NCI-H146 treated with DMSO at 0.1 percent for 48 hours (cell line): ENCODE results near the gene CD164L2.
"Not testable (repeated sequence)": the region's sequence is repeated elsewhere in the genome, so short reads cannot be mapped to it uniquely, and the experiment has no call there.

Source experiments
- DNase-seq: peaks from one replicate; lab custom pipeline; 2025; ENCODE audit not compliant: unreplicated experiment; lab: John Stamatoyannopoulos, UW

Gene CD164L2

DNA sequence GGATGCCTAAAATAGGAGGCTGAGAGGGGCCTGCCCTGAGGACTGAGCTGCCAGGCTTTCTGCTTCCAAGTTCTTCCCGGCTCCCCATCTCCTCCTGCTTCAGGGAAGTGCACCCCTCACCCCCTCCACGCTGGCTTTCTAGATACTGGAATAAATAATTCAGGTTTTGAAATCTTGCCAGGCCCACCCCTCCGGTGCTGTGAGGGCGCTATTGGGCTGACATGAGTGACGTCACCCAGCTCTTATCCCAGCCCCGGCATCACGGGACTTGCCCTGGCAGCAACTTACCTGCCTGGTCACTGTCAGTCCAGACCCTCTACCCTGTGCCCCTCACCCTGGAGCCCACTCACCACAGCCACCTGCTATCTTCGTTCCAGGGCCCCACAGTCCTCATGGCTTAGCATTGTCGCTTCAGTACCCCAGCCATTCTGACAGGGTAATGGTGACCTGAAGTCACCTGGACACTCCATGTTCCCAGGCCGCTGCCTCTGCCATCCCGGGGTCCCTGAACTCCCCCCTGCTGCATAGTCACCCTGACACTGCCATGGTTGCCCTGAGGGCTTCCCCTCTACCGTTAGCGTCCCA lies 8.5 kb upstream of the CD164L2 start:
- DNase-seq: no peak

DNA sequence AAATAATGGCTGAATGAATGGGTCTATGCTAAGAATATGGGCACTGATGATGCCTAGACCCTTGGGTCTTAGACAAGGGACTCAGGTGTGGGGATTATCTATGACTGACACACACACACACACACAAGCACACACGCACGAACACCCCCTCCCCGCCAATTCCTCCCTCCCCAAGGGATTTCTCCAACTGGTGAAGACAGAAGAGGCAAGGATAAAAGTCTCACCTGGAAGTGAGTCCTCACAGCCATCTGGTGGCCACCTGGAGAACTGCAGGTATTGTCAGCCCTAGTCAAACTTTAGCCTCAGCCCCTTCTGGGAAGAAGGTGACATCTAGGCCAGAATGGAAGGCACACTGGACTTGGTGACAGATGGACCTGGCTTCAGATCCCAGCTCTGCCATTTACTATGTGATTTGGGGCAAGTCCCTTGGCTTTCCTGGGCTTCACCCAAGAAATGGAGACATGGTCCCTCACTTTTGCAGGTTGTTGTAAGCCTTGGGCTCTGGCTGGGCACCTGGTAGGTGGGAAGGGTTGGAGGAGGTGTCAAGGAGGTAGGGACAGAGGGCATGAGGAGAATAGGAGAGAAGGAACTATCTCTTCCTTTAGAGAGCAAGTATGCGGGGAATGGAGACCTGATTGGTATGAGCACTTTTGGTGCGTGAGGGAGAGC lies 5.3 kb upstream of the CD164L2 start:
- DNase-seq: no peak

DNA sequence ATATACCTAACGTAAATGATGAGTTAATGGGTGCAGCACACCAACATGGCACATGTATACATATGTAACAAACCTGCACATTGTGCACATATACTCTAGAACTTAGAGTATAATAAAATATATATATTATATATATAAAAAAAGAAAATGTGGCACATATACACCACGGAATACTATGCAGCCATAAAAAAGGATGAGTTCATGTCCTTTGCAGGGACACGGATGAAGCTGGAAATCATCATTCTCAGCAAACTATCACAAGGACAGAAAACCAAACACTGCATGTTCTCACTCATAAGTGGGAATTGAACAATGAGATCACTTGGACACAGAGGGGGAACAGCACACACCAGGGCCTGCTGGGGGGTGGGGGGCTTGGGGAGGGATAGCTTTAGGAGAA lies 1.7 kb upstream of the CD164L2 start:
- DNase-seq: not testable (repeated sequence)

DNA sequence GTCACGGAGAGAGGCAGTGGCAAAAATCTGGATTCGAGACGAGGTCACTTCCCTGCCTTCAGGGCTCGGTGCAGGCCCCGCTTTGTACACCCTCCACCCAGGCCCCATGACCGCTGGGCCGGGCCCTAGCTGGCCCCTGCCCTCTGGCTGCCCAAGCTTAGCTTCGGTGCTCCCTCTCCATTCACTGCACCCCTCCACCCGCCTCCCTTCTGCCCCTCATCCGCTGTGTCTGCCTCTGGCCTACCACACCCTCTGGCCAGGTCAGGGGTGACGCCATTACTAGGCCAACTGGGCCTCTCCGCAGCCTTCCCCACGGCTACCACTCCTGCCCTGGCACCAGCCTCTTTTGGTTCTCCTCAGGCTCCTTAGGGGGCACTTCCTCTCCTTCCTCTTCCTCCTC lies 528 bp upstream of the CD164L2 start:
- DNase-seq: no peak

DNA sequence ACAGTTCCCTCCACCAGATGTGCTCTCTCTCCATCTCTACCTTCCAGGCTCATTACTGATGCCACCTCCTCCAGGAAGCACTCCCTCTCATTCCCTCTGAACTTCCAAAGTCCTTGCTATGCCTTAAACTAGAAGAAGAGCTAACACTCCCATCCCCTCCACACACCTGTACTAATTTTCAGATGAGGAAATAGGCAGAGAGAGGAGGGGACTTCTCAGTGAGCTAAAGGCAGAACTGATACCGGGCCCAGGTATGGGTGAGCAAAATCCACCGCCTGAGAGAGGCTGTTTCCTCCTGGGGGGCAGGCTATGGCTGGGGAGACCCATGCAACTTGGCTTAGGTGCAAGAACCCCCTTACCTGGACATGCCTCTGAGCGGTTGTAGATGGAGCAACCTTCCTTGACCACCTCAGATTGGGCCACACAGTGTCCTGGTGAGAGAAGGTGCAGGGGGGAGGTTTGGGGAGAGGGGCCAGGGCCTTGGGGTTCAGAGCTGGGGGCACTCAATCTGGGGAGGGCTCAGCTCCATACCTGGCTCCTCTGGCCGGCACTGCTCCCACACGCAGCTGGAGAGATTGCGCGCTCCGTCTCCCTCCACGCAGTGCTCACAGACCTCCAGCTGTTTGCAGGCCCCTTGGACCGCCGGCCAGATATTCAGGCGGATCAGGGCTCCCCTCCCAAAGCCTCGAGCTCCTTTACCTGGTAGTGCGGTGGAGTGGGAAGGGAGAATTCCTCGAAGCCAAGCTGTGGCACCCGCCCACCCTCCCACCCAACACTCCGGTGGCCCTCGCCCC lies 967 bp downstream of the CD164L2 start:
- DNase-seq: no peak

DNA sequence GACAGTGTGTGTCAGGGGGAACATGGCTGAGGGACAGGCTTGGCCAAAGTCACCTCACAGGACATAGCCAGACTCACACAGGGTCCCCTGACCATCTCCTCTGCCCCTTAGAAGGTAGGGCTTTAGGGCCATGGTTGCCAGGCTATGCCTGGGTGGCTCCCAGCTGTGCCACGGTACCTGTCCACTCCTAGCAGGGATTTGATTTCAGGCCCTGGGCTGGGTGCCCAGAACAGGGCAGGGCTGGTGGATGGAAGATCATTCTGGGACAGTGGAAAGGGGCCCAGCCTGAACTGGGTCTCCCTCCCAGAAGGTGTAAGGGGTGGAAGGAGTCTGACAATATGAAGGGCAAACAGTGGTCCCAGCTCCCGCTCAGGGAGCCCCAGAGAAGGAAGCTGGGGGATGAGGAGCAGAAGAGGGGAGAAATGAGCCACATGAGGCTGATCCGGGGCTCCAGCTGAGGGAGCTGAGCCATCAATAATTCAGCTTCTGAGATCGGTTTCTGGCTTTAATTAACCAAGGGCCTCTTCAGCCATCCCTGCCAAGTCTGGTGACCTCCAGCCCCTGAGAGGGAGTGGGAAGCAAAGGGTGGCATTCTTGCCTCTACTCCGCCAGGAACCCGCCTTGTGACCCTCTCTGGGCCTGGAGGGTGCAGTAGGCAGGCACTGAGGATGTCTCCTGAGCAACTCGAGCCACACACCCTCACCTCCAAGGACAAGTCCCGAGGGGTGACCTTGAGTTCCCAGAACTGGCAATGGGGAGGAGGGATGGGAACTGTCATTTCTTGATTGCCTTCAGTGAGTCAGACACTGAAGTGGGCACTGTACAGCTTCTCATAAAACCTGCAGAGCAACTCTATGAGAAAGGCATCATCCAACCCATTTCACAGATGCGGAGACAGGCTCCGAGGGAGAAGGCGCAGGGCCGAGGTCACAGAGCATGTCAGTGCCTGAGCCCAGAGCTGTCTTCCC lies 2.1 kb downstream of the CD164L2 start:
- DNase-seq: no peak

DNA sequence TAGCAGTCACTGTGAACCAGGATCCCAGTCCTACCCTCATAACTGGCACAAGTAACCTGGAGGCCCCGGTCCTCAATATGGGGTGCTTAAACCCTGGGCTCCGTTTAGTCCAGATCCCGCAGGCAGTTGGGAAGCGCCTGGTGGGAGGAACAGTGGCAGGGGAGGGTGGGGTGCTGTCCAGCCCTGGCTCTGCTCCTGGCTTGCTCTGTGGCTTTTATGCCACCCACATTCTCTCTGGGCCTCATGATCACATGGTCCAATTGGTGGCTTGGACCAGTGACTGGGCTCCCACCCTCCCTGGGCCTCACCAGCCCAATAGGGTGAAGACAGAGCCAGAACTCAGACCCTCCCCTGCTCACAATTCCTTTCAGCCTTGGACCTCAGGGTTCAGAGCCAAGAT lies 2.9 kb downstream of the CD164L2 start:
- no peak for DNase-seq

DNA sequence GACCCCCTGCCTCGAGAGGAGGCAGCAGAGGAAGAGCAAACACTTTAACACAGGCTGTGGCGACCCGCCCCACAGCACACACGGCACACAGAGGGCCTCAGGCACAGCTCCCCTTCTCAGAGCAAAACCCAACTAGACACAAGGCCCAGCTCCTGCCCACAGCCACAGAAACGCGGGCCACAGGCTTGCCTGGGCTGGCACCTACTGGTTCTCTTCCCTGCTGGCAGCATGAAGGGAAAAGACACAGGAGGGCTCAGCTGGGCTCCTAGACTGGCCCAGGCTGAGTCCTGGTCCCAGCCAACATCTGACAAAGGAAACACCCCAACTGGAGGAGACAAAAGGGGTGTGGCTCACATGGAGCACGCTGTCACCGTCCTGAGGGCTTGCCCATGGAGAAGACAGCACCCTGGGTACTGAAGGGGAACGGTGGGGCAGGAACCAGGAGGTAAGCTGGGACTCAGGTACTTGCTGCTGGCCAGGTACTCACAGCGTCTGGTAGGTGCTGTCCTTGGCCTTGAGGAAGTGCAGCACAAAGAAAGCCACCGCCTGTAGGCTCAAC lies 3.5 kb downstream of the CD164L2 start:
- DNase-seq: no peak

DNA sequence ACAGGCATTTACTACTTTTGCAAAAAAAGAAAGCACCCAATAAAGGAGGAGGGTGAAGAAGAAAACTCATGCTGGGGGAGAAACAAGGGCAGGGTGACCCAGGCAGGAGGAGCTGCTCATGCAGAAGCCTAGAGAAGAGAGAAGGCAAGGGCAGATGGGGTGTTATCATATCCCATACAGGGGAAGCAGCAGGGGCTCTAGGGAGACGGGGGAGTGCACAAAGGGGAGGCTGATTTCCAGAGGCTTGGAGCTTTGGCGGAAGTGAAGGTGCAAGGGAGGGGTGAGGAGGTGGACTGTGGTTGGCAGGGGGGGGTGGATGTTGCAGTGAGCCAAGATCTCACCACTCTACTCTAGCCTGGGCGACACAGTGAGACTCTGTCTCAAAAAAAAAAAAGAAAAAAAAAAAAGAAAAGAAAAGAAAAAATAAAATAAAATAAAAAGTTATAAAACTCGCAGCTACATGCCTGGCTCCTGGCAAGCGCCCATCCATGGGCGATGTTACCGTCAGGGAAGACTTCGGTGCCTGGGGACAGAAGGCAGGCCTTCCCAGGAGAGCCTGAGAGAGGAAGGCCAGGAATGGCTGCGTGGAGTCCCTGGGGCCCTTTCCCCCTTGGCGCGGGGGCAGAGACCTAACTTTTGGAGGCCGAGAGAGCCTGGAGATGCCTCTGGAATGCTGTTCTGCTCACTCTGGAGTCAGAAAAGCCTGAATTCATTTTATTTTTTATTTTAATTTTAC lies 5.2 kb downstream of the CD164L2 start:
- no peak for DNase-seq

DNA sequence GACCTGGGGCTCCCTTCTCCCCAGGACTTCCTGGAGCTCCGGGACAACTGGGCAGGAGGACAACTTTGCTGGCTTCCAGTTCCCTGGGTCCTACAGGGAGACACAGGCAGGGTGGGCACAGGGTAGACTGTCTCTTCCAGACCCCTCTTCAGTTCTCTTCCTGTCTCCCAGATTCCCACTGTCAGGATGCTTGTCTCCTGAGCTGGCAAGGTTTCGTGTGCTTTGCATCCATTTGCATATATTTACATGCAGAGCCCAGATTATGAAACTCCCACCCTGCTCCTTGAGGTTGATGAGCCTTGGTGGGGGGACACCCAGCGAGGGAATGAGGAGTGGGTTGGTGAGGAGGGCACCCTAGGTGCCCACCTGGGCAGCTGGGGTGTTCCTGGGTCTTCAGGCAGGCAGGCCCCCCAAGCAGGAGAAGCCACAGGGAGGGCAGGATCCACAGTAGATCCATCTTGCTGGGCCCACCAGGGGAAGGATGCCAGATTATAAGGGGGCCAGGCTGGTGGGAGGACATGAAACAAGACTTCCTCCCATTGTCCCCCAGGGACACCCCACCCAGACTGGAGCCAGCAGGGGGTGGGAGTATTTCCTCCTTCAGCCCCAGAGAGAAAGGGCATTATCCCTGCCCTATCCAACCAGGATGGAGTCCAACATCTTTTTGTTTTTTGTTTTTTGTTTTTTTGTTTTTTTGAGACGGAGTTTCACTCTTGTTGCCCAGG lies 8.6 kb downstream of the CD164L2 start, which contains the start of gene FCN3:
TSS of gene FCN3 (minus strand) at position 463 of the 725 bp plus-strand sequence. CDS start at position 457, 6 bp downstream.
- DNase-seq: no peak

DNA sequence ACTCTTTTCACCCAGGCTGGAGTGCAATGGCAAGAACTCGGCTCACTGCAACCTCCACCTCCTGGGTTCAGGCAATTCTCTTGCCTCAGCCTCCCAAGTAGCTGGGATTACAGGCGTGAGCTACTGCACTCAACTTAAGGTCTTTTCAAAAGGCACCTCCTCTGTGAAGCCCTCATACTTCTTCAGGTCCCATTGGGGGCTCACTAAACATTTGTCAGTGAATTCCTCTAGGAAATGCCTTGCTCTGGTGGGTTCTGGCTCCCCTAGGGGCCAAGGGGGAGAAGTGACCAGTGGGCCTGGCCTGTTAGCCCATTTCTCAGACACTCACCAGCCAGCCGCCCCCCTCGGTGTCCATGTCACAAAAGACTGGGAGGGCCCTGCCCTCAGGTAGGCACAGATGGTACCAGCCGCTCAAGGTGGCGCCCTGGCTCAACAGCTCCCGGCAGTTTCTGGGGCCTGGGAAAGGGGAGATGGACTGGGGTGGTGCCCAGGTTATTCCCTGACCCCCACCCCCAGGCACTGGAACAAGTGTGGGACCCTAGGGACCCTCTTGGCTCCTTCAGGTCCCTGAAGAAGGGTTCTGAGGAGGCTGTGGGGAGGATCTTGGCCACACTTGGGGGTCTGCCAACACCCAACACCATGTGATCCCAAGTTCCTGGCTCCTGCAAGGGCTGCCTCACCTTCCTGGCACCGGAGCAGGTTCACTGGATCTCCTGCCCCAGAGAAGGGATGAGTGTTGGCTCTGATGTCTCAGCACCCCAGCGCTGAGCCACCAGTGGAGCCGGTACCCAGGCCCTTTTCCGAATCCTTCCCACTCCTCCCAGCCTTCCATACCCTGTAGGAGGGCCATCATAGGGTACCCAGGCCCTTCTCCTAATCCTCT lies 10.1 kb downstream of the CD164L2 start:
- DNase-seq: no peak

DNA sequence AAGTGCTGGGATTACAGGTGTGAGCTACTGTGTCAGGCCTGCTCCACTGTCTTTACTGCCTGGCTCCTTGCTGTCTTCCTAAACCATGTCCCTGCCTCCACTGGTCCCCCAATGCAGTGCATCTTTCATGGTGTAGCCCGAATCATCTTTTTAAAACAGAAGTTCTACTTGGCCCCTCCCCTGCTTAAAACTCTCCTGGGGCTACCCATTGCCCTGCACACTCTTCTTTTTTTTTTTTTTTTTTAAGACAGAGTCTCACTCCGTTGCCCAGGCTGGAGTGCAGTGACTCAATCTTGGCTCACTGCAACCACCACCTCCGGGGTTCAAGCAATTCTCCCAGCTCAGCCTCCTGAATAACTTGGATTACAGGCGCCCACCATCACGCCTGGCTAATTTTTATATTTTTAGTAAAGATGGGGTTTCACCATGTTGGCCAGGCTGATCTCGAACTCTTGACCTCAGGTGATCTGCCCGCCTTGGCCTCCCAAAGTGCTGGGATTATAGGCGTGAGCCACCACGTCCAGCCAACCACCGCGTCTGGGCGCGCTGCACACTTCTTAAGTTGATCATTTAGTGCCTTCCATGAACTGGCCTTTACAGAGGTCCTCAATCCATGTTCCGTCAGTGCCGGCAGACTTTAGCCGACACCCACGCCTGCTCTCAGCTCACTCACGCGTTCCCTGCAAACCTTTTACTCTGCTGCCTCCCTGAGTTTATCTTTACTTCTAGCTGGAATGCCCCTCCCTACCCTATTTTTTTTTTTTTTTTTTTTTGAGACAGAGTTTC lies 10.9 kb downstream of the CD164L2 start:
- DNase-seq: no peak

DNA sequence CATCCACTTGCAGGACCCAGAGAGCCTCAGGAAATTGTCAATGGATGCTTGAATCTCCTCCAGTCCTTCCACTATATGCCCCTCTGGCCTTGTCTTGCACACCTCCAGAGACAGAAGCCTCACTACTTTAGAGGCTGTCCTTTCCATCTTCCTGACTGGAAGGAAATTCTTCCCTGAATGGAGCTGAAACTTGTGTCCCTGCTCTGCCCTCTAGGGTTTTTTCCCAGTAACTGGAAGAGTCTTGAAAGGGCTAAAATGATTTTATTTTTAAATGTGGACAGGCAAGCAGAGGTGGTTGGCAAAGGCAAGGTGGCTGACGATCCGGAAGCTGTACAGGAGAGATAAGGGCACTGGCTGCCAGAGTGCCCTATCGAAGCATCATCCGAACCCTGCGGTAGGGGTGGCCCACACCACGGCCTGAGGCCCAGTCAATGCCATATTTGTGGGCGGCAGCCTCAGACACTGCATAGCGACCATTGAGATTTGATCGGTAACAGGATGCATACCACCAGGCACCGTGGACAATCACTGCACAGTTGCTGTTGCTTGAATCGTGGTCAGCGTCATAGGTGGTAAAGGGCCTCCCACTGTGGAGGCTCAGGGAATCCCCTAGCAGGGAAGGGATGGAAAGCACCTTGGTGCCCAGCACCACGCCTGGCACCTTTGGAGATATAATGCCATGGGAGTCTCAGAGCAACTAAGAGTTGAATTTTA lies 14.1 kb downstream of the CD164L2 start:
- DNase-seq: no peak

DNA sequence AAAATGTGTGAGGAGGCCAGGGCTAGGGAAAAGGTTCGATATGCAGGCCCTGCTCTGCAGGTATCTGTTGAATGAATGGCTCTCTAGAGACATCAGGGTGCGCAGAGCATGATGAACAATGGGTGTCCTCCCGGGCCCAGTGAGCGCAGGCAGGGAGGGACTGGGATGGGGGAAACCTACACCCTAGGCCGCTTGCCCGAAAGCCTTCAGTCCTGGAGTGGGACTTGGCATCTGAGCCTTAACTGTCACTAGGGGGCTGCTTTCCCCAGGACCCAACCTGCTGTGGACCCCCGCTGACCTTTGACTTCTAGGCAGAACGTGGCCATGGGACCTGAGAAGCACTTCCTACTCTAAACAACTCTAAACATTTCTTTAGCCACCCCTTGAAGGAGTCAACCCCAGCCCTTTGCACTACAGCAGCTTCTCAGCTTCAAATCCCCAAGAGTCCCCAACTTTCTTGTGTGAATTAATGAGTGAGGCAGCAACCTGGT lies 15.9 kb downstream of the CD164L2 start:
- DNase-seq: no peak

DNA sequence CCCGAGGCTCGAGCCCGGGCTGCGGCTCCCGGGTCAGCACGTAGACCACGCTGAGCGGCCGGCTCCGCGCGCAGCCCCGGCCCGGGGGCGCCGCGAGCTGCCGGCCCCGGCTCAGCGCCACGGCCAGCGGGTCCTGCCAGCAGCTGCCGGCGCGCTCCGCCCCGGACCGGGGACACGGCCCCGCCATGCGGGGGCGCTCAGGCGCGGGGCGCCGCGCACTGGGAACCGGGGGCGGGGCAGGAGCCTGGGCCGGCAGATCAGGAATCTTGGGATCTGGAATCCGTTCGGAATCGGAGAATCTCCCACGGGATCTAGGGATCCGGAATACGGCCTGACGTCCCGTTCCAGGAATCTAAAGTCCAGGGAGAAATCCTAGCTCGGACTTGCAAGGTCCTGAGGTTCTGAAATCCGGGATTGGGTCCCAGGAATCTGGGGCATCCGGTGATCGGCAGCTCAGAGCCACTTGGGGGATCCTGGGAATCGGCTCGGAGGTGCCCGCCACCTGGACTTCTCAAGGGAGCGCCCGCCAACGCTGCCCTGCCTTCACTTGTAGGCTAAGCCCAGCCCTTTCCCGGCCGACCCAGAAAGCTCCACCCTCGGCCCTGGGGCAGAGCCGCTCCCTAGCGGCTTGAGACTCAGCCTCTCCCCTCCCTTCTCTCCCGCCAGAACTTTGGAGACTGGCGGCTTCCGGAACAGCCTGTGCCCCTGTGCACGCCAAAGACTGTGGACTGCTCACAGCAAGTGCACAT lies 16.5 kb downstream of the CD164L2 start, which contains the start of gene MAP3K6:
TSS of gene MAP3K6 (minus strand) at position 551 of the 749 bp plus-strand sequence. CDS start at position 187, 364 bp downstream.
- peak; percentile 13 for DNase-seq

DNA sequence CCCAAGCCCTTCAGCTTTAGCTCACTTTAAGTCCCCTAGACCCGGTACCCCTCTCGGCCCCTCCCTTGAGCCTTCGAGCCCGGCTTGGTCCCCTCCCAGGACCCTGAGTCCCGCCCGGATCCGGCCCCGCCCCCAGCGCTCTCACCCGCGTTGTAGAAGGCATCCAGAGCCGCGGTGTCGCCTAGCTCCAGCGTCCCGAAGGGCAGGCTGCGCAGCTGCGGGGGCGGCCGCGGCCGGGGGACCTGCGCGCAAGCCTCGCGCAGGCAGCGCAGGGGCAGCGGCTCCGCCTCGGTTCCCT lies 17.1 kb downstream of the CD164L2 start:
- peak; percentile 19 for DNase-seq
